Thyroid gland (tissue), 4 donors: Measurements from ENCODE around the gene ARHGEF18. TPM values are rescaled to one million over a fixed set of nuclear protein-coding genes. Genes with fewer than 3 reads are reported as not detected.
"Not testable (repeated sequence)": the region's sequence is repeated elsewhere in the genome, so short reads cannot be mapped to it uniquely, and the experiment has no call there.

Source experiments
- DNase-seq, 2 donors: peaks; one replicate each; pipeline ENCODE4 v3.0.0-alpha.2; 2019
- H3K27ac ChIP-seq, 3 donors: fragments of 200-600 bp; sonication (generic); 1 replicate in 2 of 3; 2 replicates in 1 of 3; pipeline ENCODE4 v1.5.1; 2016 to 2019; ENCODE audit warnings: mild to moderate bottlenecking in 1 of 3, moderate library complexity in 1 of 3
- H3K27me3 ChIP-seq: fragments of 200-600 bp; sonication (generic); one replicate; pipeline ENCODE4 v1.5.1; 2019
- H3K36me3 ChIP-seq, 2 donors: fragments of 200-600 bp; sonication (generic); one replicate each; pipeline ENCODE4 v1.5.1; 2016 to 2019
- H3K4me1 ChIP-seq, 2 donors: fragments of 200-600 bp; sonication (generic); one replicate each; pipeline ENCODE4 v1.5.1; 2017 to 2019
- H3K4me3 ChIP-seq, 3 donors: fragments of 200-600 bp; sonication (generic); replicated peaks in 1 of 3; 1 replicate in 2 of 3; 2 replicates in 1 of 3; pipeline ENCODE4 v1.5.1; 2016; ENCODE audit warnings: mild to moderate bottlenecking in 1 of 3
- H3K9me3 ChIP-seq: fragments of 200-600 bp; sonication (generic); one replicate; pipeline ENCODE4 v1.5.1; 2017
- POLR2A ChIP-seq, 2 donors: fragments of 450-650 bp; IDR thresholded peaks; one replicate each; pipeline ENCODE4 v1.6.1; 2017; ENCODE audit warnings: antibody characterized with exemption in 2 of 2, mild to moderate bottlenecking in 2 of 2, moderate library complexity in 1 of 2
- WGBS, 2 donors: methylation state at CpG; one replicate each; pipeline ENCODE4 v1.1.5; 2017; 5-methylcytosine and 5-hydroxymethylcytosine counted together
- intact Hi-C: fragments of 100-400 bp; cut with DNase I; formaldehyde crosslinking; loops from one replicate; pipeline ENCODE4 v1.15.1; 2023
- total RNA-seq, 4 donors: library from RNA; depleted of rRNA; stranded (reverse); fragments of >200 nt; gene quantifications; one replicate each; pipeline ENCODE4 v1.2.3, GENCODE V29; 2016
- TF ChIP-seq, protein P1 (sequence below), 6 experiments: fragments of 200-600 bp in 3 of 6; fragments of 450-650 bp in 3 of 6; sonication (generic) in 3 of 6; IDR thresholded peaks; one replicate each; pipeline ENCODE4 v1.5.1; 2016 to 2019; ENCODE audit warnings: antibody characterized with exemption in 6 of 6, mild to moderate bottlenecking in 2 of 6, inconsistent platforms in 1 of 6, moderate library complexity in 1 of 6

The ARHGEF18 gene
- total RNA-seq: 10 to 100 TPM; 22.6 to 37.2 (median 27.2) TPM

DNA sequence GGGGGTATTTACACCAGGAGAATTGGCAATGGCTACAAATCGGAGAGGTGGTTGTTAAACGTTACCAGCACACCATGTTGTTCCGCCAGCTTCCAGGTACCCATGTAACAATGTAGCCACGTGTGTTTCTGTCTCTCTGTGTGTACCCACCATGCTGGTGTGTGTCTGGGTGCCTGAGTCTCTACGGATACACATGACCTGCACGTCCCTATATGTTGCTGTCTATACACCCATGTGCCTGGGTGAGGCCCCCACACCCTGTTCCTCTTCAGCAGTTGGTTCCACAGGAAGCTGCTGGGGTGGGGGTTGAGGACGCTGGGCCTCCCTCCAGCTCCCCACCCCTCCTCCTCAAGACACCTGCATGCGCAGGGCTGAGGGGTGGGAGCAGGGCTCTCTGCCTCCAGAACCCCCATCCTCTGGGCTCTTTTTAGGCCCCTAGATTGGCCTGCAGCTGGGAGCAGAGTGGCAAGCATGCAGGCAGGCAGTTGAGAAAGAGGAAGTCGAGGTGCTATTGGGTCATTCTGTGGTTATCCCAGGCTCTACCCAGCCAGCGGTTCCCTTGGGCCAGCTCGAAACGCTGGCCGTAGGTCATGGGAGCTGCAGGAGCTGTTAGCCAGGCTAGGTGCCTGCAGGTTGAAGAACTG lies at the start of gene ARHGEF18:
ARHGEF18 (plus strand) TSS at position 351 of the 644 bp plus-strand sequence. CDS start 13,954 bp downstream, outside the sequence.
- Histone ChIP-seq H3K9me3 (no peaks in the 10 kb centered on the region), H3K36me3 (no peaks in the 10 kb centered on the region), H3K27ac (no peak within 1 kb of the TSS), H3K4me3 (no peak within 1 kb of the TSS), H3K4me1 (no peaks in the 10 kb centered on the region), H3K27me3 (no peaks in the 10 kb centered on the region)
- DNase-seq: no peak
- no peak for TF ChIP-seq POLR2A (IDR thresholded peaks at IDR 0.05)
- TF ChIP-seq, protein P1, sequence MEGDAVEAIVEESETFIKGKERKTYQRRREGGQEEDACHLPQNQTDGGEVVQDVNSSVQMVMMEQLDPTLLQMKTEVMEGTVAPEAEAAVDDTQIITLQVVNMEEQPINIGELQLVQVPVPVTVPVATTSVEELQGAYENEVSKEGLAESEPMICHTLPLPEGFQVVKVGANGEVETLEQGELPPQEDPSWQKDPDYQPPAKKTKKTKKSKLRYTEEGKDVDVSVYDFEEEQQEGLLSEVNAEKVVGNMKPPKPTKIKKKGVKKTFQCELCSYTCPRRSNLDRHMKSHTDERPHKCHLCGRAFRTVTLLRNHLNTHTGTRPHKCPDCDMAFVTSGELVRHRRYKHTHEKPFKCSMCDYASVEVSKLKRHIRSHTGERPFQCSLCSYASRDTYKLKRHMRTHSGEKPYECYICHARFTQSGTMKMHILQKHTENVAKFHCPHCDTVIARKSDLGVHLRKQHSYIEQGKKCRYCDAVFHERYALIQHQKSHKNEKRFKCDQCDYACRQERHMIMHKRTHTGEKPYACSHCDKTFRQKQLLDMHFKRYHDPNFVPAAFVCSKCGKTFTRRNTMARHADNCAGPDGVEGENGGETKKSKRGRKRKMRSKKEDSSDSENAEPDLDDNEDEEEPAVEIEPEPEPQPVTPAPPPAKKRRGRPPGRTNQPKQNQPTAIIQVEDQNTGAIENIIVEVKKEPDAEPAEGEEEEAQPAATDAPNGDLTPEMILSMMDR (IDR thresholded peaks at IDR 0.05): no peak
- 88 to 89% methylated on average over 12 to 13 of the region's 13 CpGs for WGBS, 2 donors
- intact Hi-C loops: no loop called here

DNA sequence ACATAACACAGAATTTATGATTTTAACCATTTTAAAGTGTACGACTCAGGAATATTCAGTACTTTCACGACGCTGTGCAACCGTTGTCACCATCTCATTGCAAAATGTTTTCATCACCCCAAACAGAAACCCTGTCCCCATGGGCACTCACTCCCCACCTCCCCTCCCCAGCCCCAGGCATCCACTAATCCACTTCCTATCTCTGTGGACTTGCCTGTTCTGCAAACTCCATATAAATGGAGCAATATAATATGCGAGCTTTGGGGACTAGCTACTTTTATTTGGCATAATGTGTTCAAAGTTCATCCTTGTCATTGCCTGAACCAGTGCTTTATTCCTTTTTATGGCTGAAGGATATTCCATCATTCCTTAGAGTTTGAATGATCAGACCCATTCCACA lies 47.2 kb upstream of the ARHGEF18 start:
- DNase-seq: no peak
- H3K27me3 ChIP-seq: no peaks in the 10 kb centered on the region
- no peaks in the 10 kb centered on the region for H3K9me3 ChIP-seq
- H3K4me3 ChIP-seq: no peak overlapping the region
- intact Hi-C loops: no loop called here
- H3K36me3 ChIP-seq: no peaks in the 10 kb centered on the region
- no peak overlapping the region for H3K27ac ChIP-seq
- WGBS, 2 donors: 89% methylated on average over 5 of the region's 5 CpGs
- TF ChIP-seq POLR2A (IDR thresholded peaks at IDR 0.05): no peak
- TF ChIP-seq, protein P1 (IDR thresholded peaks at IDR 0.05): no peak
- no peaks in the 10 kb centered on the region for H3K4me1 ChIP-seq

DNA sequence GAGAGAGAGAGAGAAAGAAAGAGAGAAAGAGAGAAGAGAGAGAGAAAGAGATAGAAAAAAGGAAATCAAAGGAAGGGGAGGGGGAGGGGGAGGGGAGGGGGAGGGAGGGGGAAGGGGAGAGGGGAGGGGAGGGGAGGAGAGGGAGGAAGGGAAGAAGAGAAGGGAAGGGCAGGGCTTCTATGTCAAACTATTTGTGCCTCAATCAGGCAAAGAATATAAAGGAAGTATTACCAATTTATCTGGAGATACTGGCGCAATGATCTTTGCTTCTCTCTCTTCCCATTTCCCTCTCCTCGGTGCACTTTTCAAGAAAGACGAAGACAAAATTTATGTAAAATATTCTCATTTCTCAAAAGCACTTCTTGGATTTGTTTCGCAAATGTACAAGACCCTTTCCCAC lies 45.3 kb upstream of the ARHGEF18 start:
- Histone ChIP-seq H3K9me3 (no peaks in the 10 kb centered on the region), H3K4me1 (no peaks in the 10 kb centered on the region), H3K27me3 (no peaks in the 10 kb centered on the region), H3K36me3 (no peaks in the 10 kb centered on the region), H3K4me3 (no peak overlapping the region), H3K27ac (no peak overlapping the region)
- intact Hi-C loops: no loop called here
- DNase-seq: no peak
- 86 to 89% methylated on average over 4 of the region's 4 CpGs for WGBS, 2 donors
- TF ChIP-seq, protein P1 (IDR thresholded peaks at IDR 0.05): no peak
- TF ChIP-seq POLR2A (IDR thresholded peaks at IDR 0.05): no peak

DNA sequence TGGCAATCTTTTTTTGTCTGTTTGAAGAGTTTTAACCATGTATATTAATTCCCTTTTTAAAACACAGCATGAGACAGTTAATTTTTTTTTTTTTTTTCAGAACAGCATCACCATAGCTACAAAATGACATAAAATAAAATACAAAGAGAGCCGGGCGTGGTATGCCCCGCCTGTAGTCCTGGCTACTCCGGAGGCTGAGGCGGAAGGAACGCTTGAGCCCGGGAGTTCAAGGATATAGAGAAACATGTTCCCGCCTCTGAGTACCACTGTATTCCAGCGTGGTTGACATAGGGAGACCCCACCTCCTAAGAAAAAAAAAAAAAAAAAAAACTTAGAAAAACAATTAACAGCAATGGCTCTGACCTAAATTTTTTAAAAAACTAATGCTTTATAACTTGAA lies 44.5 kb upstream of the ARHGEF18 start:
- TF ChIP-seq, protein P1 (IDR thresholded peaks at IDR 0.05): no peak
- no peak for TF ChIP-seq POLR2A (IDR thresholded peaks at IDR 0.05)
- Histone ChIP-seq H3K4me3 (no peak overlapping the region), H3K27ac (no peak overlapping the region), H3K9me3 (no peaks in the 10 kb centered on the region), H3K4me1 (no peaks in the 10 kb centered on the region), H3K27me3 (no peaks in the 10 kb centered on the region), H3K36me3 (no peaks in the 10 kb centered on the region)
- intact Hi-C loops: no loop called here
- 73 to 78% methylated on average over 9 of the region's 9 CpGs for WGBS, 2 donors
- no peak for DNase-seq

DNA sequence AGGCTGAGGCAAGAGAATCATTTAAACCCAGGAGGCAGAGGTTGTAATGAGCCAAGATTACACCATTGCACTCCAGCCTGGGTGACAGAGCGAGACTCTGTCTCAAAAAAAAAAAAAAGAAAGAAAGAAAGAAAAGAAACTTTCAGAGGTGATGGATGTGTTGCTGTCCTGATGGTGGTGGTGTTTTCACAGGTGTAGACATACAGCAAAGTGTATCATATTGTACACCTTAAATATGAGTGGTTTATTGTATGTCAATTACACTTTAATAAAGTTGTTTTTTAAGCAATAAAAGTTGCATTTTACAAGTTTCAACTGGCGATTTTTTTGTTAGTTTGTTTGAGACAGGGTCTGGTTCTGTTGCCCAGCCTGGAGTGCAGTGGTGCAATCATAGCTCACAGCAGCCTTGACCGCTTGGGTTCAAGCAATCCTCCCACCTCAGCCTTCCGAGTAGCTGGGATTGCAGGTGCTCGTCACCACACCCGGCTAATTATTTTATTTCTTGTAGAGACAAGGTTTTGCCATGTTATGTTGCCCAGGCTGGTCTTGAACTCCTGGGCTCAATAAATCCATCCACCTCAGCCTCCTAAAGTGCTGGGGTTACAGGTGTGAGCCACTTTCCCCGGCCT lies 41.0 kb upstream of the ARHGEF18 start:
- no peak for TF ChIP-seq POLR2A (IDR thresholded peaks at IDR 0.05)
- TF ChIP-seq, protein P1 (IDR thresholded peaks at IDR 0.05): no peak
- no peak for DNase-seq
- no peak overlapping the region for H3K27ac ChIP-seq
- no peaks in the 10 kb centered on the region for H3K9me3 ChIP-seq
- H3K4me3 ChIP-seq: no peak overlapping the region
- WGBS, 2 donors: 91 to 93% methylated on average over 7 of the region's 7 CpGs
- intact Hi-C loops: no loop called here
- no peaks in the 10 kb centered on the region for H3K36me3 ChIP-seq
- no peaks in the 10 kb centered on the region for H3K27me3 ChIP-seq
- H3K4me1 ChIP-seq: no peaks in the 10 kb centered on the region

DNA sequence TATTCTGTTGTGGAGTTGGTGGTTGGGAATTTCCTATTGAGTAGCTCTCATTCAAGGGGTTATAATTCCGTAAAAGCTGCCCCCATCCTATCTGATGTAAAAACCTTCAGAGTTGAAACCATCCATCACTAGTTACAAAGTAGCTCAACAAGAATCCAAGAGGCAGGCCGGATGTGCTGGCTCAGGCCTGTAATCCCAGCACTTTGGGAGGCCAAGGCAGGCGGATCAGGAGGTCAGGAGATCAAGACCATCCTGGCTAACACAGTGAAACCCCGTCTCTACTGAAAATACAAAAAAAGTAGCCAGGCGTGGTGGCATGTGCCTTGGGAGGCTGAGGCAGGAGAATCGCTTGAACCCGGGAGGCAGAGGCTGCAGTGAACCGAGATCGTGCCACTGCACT lies 40.4 kb upstream of the ARHGEF18 start:
- H3K4me3 ChIP-seq, H3K27ac ChIP-seq, H3K36me3 ChIP-seq, H3K27me3 ChIP-seq, intact Hi-C loops, H3K4me1 ChIP-seq, DNase-seq, H3K9me3 ChIP-seq: not testable (repeated sequence)
- WGBS, 2 donors: 77 to 82% methylated on average over 9 of the region's 9 CpGs
